ENCODE results near the gene CST9. TPM values are rescaled to one million over a fixed set of nuclear protein-coding genes. Genes with fewer than 3 reads are reported as not detected.

The CST9 gene
- total RNA-seq, 2 donors from 2014 or later, result not detected

DNA sequence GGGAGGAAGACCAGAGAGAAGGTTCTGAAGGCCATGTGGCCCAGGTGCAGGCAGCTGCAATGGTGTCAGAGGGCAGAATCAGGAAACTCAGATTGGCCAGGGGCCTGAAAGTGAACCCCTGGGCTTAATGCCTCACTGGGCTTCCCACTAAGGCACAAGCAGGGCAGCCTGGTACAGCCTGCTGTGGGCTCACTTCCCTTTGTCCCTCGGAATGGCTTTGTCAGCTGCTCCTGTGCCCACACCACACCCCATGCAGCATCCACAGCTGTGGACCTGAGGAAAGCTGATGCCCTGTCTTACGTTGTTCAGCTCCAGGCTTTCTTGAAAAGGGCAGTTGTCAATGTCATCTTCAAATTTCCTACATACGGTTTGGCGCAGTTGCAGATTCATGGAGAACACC, 2.4 kb downstream of the CST9 start:
- H3K27me3 Mint-ChIP-seq (ENCODE audit: low read depth), result peaks cover 8% of the 10 kb centered on the region
- no peak for DNase-seq
- no peaks in the 10 kb centered on the region for H3K36me3 Mint-ChIP-seq (ENCODE audit: insufficient read depth in 2 of 2)
- no peaks in the 10 kb centered on the region for H3K9me3 Mint-ChIP-seq
- ATAC-seq (replicated peaks in 1 of 2), result no peak
- H3K4me1 Mint-ChIP-seq (ENCODE audit: low read depth), result peaks cover 4% of the 10 kb centered on the region
- no peak overlapping the region for H3K27ac Mint-ChIP-seq
- no peak overlapping the region for H3K4me3 Mint-ChIP-seq

DNA sequence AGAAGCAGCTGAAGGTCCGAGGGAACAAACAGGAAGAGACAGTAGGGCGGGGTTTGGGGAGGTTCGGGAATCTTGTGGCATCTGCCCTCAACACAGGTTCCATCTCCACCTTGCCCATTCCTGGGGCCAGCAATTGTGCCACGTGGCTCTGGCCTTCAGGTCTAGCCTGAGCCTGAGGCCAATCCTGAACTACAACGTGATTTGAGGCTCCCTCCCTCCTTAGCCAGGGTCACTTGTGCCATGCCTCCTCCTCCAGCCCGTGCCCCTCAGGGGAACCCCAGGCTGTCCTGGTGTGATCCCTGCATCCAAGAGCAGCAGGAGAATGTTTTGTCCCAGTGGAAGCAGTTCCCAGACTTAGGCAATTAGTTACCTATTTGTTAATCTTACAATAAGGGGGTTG, 3.0 kb downstream of the CST9 start:
- Mint-ChIP-seq H3K4me3 (no peak overlapping the region), H3K27me3 (ENCODE audit: low read depth) (peaks cover 11% of the 10 kb centered on the region), H3K4me1 (ENCODE audit: low read depth) (peaks cover 4% of the 10 kb centered on the region), H3K36me3 (ENCODE audit: insufficient read depth in 2 of 2) (no peaks in the 10 kb centered on the region), H3K9me3 (no peaks in the 10 kb centered on the region), H3K27ac (no peak overlapping the region)
- DNase-seq (no peak), ATAC-seq (replicated peaks in 1 of 2) (no peak)

- H3K9me3 Mint-ChIP-seq, result no peaks in the 10 kb centered on the region
- DNase-seq, result no peak
- no peak overlapping the region for H3K4me3 Mint-ChIP-seq
- no peak for ATAC-seq (replicated peaks in 1 of 2)
- H3K4me1 Mint-ChIP-seq (ENCODE audit: low read depth), result peaks cover 4% of the 10 kb centered on the region
- no peaks in the 10 kb centered on the region for H3K36me3 Mint-ChIP-seq (ENCODE audit: insufficient read depth in 2 of 2)
- H3K27me3 Mint-ChIP-seq (ENCODE audit: low read depth), result peaks cover 13% of the 10 kb centered on the region
- no peak overlapping the region for H3K27ac Mint-ChIP-seq
Measured at GRCh38 chr20:23602241-23602640, 3.5 kb downstream of the CST9 start.

DNA sequence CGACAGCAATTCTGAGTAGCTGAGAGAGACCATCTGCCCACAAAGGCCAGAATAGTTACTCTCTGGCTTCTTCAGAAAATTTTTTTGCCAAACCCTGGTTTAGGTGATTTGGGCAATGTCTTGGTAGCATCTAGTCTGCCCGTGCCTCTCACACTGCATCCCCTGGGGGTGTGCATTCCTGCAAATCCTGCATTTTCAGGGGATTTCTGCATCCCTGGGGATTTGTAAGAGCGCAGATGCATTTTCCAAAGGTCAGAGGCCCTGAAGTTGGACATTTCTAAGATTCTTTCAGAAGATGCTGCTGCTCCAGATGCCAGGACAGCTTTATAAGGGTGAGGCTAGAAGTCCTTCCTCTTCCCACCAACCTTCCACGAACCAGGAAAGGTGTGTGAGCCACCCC, 4.0 kb downstream of the CST9 start:
- H3K4me1 Mint-ChIP-seq (ENCODE audit: low read depth), result peaks cover 3% of the 10 kb centered on the region
- no peaks in the 10 kb centered on the region for H3K9me3 Mint-ChIP-seq
- H3K36me3 Mint-ChIP-seq (ENCODE audit: insufficient read depth in 2 of 2), result no peaks in the 10 kb centered on the region
- no peak overlapping the region for H3K27ac Mint-ChIP-seq
- DNase-seq (no peak), ATAC-seq (replicated peaks in 1 of 2) (no peak)
- H3K27me3 Mint-ChIP-seq (ENCODE audit: low read depth), result peaks cover 13% of the 10 kb centered on the region
- no peak overlapping the region for H3K4me3 Mint-ChIP-seq

- no peaks in the 10 kb centered on the region for H3K9me3 Mint-ChIP-seq
- no peak overlapping the region for H3K27ac Mint-ChIP-seq
- peaks cover 5% of the 10 kb centered on the region for H3K27me3 Mint-ChIP-seq (ENCODE audit: low read depth)
- ATAC-seq (replicated peaks in 1 of 2) (no peak), DNase-seq (no peak)
- no peaks in the 10 kb centered on the region for H3K4me1 Mint-ChIP-seq (ENCODE audit: low read depth)
- H3K36me3 Mint-ChIP-seq (ENCODE audit: insufficient read depth in 2 of 2), result no peaks in the 10 kb centered on the region
- no peak overlapping the region for H3K4me3 Mint-ChIP-seq
Measured at GRCh38 chr20:23598481-23598880, 7.2 kb downstream of the CST9 start.

DNA sequence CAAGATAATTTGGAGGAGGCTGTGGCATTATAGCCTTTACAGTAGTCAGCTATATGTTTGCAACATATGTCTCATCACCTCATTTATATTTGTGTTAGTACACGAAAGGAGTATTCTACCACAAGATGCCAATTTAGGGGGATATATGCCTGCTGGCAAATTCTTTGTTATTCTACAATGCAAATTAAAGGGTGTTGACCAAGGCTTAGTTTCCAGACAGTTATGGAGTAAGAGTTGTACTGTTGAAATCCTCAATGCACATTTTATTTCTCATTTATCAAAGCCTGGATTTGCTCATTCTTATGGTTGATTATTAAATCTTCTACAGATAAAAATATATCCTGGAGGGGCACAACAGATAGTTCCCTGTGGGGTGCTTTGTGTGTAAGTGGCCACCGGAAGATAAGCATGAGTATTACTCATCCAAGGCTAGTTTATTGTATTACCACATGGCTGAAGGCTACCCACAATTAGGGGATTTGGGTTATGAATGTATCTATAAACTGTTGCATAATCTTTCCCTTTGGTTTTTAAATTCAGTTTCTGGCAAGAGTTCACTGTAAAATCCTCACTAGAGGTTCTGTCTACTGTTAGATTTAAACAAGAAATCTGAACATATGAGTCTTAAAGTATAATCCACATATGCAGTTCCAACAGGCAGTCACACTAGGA, 9.0 kb downstream of the CST9 start:
- ATAC-seq (replicated peaks in 1 of 2), result no peak
- H3K27ac Mint-ChIP-seq, result no peak overlapping the region
- no peak for DNase-seq
- H3K4me1 Mint-ChIP-seq (ENCODE audit: low read depth), result no peaks in the 10 kb centered on the region
- no peaks in the 10 kb centered on the region for H3K36me3 Mint-ChIP-seq (ENCODE audit: insufficient read depth in 2 of 2)
- H3K27me3 Mint-ChIP-seq (ENCODE audit: low read depth), result peaks cover 5% of the 10 kb centered on the region
- no peak overlapping the region for H3K4me3 Mint-ChIP-seq
- no peaks in the 10 kb centered on the region for H3K9me3 Mint-ChIP-seq

- no peak for DNase-seq
Measured at GRCh38 chr20:23595941-23596340, 9.8 kb downstream of the CST9 start.

GRCh38 chr20:23588434-23589403, 17.0 kb downstream of the CST9 start:
- no peaks in the 10 kb centered on the region for H3K36me3 Mint-ChIP-seq (ENCODE audit: insufficient read depth in 2 of 2)
- ATAC-seq (replicated peaks in 1 of 2) (no peak), DNase-seq (no peak)
- H3K9me3 Mint-ChIP-seq, result no peaks in the 10 kb centered on the region
- H3K27me3 Mint-ChIP-seq (ENCODE audit: low read depth), result peaks cover 12% of the 10 kb centered on the region
- no peaks in the 10 kb centered on the region for H3K4me1 Mint-ChIP-seq (ENCODE audit: low read depth)
- no peak overlapping the region for H3K4me3 Mint-ChIP-seq
- no peak overlapping the region for H3K27ac Mint-ChIP-seq

More at GRCh38 chr20:23595941-23596340, 9.8 kb downstream of the CST9 start:
- Mint-ChIP-seq H3K27me3 (ENCODE audit: low read depth) (peaks cover 5% of the 10 kb centered on the region), H3K9me3 (no peaks in the 10 kb centered on the region), H3K4me1 (ENCODE audit: low read depth) (no peaks in the 10 kb centered on the region), H3K27ac (no peak overlapping the region), H3K36me3 (ENCODE audit: insufficient read depth in 2 of 2) (no peaks in the 10 kb centered on the region), H3K4me3 (no peak overlapping the region)
- ATAC-seq (replicated peaks in 1 of 2), result no peak

GRCh38 chr20:23587631-23588030, 18.1 kb downstream of the CST9 start:
- no peaks in the 10 kb centered on the region for H3K4me1 Mint-ChIP-seq (ENCODE audit: low read depth)
- ATAC-seq (replicated peaks in 1 of 2) (no peak), DNase-seq (no peak)
- no peaks in the 10 kb centered on the region for H3K36me3 Mint-ChIP-seq (ENCODE audit: insufficient read depth in 2 of 2)
- H3K9me3 Mint-ChIP-seq, result no peaks in the 10 kb centered on the region
- H3K27me3 Mint-ChIP-seq (ENCODE audit: low read depth), result peaks cover 18% of the 10 kb centered on the region
- no peak overlapping the region for H3K27ac Mint-ChIP-seq
- no peak overlapping the region for H3K4me3 Mint-ChIP-seq

- DNase-seq (no peak), ATAC-seq (replicated peaks in 1 of 2) (no peak)
- H3K27me3 Mint-ChIP-seq (ENCODE audit: low read depth), result peaks cover 23% of the 10 kb centered on the region
- no peak overlapping the region for H3K4me3 Mint-ChIP-seq
- H3K36me3 Mint-ChIP-seq (ENCODE audit: insufficient read depth in 2 of 2), result no peaks in the 10 kb centered on the region
- H3K9me3 Mint-ChIP-seq, result no peaks in the 10 kb centered on the region
- no peaks in the 10 kb centered on the region for H3K4me1 Mint-ChIP-seq (ENCODE audit: low read depth)
- no peak overlapping the region for H3K27ac Mint-ChIP-seq
Measured at GRCh38 chr20:23586735-23587525, 18.8 kb downstream of the CST9 start.

DNA sequence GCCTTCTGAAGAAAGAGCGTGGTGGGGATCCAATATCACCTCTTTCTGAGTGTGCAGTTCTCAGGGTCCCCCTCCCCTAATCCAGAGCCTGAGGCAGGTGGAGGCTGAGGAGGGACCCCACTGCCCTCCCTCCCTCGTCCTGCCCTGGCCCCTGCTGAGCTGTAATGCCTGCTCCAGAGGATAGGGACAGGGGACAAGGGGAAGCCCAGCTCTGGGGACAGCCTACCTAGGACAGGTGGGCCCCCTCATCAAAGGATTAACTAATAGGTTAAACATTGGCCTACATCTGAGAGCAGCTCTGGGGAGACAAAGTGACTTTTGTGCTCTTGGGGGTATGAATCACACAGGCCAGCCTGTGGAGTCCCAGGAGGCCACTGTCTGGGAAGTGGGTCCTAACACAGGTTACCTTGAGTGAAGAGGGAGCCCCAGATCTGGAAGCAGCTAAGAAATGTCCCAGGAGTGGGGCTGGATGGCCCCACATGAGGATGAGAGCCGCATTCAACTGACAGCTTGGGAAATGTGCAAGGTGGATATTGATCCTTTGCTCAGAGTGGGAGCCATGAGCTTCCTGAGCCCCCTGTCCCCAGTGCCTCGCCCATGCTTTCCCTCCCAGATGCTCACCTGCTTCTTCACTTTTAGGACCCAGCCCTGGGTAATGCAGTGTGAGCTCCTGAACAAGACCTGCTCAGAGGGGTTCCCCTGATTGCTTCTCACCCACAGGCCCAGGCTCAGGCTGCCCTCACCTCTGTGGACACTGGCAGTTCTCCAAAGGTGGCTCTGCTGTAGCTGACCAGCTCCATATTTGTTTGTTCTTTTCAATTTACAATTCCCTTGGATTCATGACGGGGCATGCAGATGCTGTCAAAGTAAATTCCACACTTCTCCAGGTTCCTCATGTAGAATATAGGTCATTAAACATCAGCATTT, 19.6 kb downstream of the CST9 start:
- ATAC-seq (replicated peaks in 1 of 2), result no peak
- Mint-ChIP-seq H3K27me3 (ENCODE audit: low read depth) (peaks cover 28% of the 10 kb centered on the region), H3K27ac (no peak overlapping the region), H3K4me1 (ENCODE audit: low read depth) (no peaks in the 10 kb centered on the region), H3K9me3 (peaks cover 3% of the 10 kb centered on the region in 2 donors), H3K4me3 (no peak overlapping the region), H3K36me3 (ENCODE audit: insufficient read depth in 2 of 2) (no peaks in the 10 kb centered on the region)
- DNase-seq, result no peak

GRCh38 chr20:23585449-23585807, 20.3 kb downstream of the CST9 start:
- Mint-ChIP-seq H3K4me3 (no peak overlapping the region), H3K27me3 (ENCODE audit: low read depth) (peaks cover 30% of the 10 kb centered on the region), H3K9me3 (peaks cover 3% of the 10 kb centered on the region in 2 donors), H3K36me3 (ENCODE audit: insufficient read depth in 2 of 2) (no peaks in the 10 kb centered on the region), H3K4me1 (ENCODE audit: low read depth) (no peaks in the 10 kb centered on the region), H3K27ac (no peak overlapping the region)
- DNase-seq (no peak), ATAC-seq (replicated peaks in 1 of 2) (no peak)
